Measurements from ENCODE around the gene FOXP1. TPM values are rescaled to one million over a fixed set of nuclear protein-coding genes. Genes with fewer than 3 reads are reported as not detected.
A peak's percentile ranks its signal among the peaks of the same experiment; 100 is the strongest.

Gene FOXP1
- total and polyA plus RNA-seq, 9 of the 15 experiments (the other 6 are each of a cell fraction or from before 2014, with no cell fraction given), result 7.7 to 34.5 (median 13.7) TPM

DNA sequence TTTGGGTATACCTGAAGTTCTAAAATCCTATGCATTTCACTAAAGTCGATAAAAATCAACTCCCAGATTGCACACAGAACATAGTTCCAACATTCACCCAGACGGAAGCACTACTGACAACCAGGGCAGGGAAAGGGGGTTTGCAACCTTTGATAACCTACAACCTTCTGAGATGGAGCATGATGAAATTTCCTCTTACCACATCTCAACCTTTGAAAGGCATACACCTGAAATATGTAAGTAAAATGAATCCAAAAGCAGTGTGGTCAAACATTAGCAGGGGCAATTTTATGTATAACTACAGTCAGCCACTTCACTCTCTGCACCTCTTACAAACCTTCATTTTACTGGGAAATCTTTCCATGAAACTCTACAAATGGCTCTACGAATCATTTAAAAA lies 184.1 kb downstream of the FOXP1 start (continued):
- TF ChIP-seq SAFB (IDR thresholded peaks at IDR 0.05; ENCODE audit: borderline replicate concordance, low read depth, low read length) (no peak), KDM5B (IDR thresholded peaks at IDR 0.05; ENCODE audit: insufficient replicate concordance, low read depth, low read length) (no peak)

DNA sequence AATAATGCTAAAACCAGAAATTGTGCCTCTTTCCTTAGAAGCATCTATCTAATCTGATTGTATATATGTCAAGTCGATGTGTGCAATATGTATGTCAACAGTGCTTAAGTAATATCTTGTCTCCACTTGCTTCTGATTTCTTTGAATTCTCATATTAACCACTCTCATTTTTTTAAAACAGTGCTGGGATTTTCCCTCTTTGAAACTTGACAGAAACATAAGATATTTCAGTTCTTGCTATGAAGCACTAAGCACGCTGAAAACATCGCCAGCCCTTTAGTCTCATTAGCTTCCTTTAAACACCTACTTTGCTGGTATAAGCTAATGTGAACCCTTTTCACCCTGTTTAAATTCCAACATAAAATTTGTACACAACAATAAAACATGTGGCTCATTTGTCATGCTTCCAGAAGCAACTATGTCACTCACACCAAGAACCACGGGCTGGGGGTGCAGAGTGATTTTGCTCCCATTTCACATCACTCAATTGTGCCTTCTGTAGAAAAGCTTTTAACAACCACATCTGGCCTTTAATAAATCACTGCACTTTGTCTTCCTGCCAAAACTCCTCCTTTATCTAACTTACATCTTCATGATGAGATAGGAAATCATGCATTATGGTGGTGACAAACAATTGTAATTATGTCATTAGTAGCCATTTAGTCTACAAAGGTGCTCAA lies 185.2 kb downstream of the FOXP1 start:
- Histone ChIP-seq H3K27me3 (ENCODE audit: control insufficient read depth in 2 of 2, insufficient read depth in 2 of 2, low read length in 2 of 2) (no peaks in the 10 kb centered on the region), H3K27ac (ENCODE audit: extremely low read depth, low read depth, low read length) (no peak overlapping the region), H4K20me1 (replicated peaks; ENCODE audit: control insufficient read depth, insufficient read depth, low read length) (no peaks in the 10 kb centered on the region), H3K4me1 (replicated peaks in 1 of 2; ENCODE audit: control insufficient read depth in 2 of 2, insufficient read depth in 2 of 2, low read length in 2 of 2) (peaks cover 14 to 69% of the 10 kb centered on the region in 2 experiments), H3K9me3 (replicated peaks; ENCODE audit: control insufficient read depth, insufficient read depth, low read depth, low read length) (no peaks in the 10 kb centered on the region), H3K36me3 (ENCODE audit: control insufficient read depth, insufficient read depth, low read length) (no peaks in the 10 kb centered on the region), H3K9ac (ENCODE audit: insufficient read depth in 1 of 2, low read depth in 2 of 2, low read length in 2 of 2) (peak overlapping the region in 1 of 2 experiments; percentile 41; a peak in 1 of 4 replicates), H3K4me2 (ENCODE audit: insufficient read depth, low read length) (no peak overlapping the region), H3K4me3 (no peak overlapping the region), H3K9me1 (ENCODE audit: control insufficient read depth, insufficient read depth, low read length) (no peaks in the 10 kb centered on the region), H2AFZ (ENCODE audit: low read depth, low read length) (no peak overlapping the region), H3K79me2 (ENCODE audit: control insufficient read depth, insufficient read depth, low read length) (peaks cover 23% of the 10 kb centered on the region)
- in situ Hi-C loops (cut with MboI) (no loop called here), intact Hi-C loops (cut with micrococcal nuclease) (loop anchor here (10.0 kb wide), 1 partner anchor 153 kb away; no protein-coding TSS in a partner anchor)
- POLR2A ChIA-PET, result interaction anchor here (0.7 to 1.1 kb wide), 2 partner anchors 9 to 612 kb away, joined by 3 read pairs; no protein-coding TSS in a partner anchor
- DNase-seq (ENCODE audit: extremely low read depth in 1 of 4, low spot score in 3 of 4), result no peak
- 37% methylated on average over 4 of the region's 4 CpGs for WGBS (ENCODE audit: insufficient coverage, low coverage, missing lambda C conversion rate)
- no peak for FAIRE-seq
- TF ChIP-seq, protein P1, sequence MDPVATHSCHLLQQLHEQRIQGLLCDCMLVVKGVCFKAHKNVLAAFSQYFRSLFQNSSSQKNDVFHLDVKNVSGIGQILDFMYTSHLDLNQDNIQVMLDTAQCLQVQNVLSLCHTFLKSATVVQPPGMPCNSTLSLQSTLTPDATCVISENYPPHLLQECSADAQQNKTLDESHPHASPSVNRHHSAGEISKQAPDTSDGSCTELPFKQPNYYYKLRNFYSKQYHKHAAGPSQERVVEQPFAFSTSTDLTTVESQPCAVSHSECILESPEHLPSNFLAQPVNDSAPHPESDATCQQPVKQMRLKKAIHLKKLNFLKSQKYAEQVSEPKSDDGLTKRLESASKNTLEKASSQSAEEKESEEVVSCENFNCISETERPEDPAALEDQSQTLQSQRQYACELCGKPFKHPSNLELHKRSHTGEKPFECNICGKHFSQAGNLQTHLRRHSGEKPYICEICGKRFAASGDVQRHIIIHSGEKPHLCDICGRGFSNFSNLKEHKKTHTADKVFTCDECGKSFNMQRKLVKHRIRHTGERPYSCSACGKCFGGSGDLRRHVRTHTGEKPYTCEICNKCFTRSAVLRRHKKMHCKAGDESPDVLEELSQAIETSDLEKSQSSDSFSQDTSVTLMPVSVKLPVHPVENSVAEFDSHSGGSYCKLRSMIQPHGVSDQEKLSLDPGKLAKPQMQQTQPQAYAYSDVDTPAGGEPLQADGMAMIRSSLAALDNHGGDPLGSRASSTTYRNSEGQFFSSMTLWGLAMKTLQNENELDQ (CRISPR knock-in tag; IDR thresholded peaks at IDR 0.05; ENCODE audit: borderline replicate concordance), result no peak
- TF ChIP-seq PHTF2 (CRISPR knock-in tag; IDR thresholded peaks at IDR 0.05) (no peak), FOXA3 (CRISPR knock-in tag; conservative IDR thresholded peaks at IDR 0.05 in 1 of 2, IDR thresholded peaks at IDR 0.05 in 1 of 2) (peak in 1 of 2 experiments; percentile 50; a peak in 2 of 4 replicates), MEF2D (tag; conservative IDR thresholded peaks at IDR 0.05; ENCODE audit: low read depth) (no peak), EHMT2 (IDR thresholded peaks at IDR 0.05) (no peak), ELF2 (CRISPR knock-in tag; IDR thresholded peaks at IDR 0.05) (no peak), TCF7 (IDR thresholded peaks at IDR 0.05; ENCODE audit: borderline replicate concordance) (no peak), ZNF696 (CRISPR knock-in tag; conservative IDR thresholded peaks at IDR 0.05) (no peak), MEIS2 (IDR thresholded peaks at IDR 0.05; ENCODE audit: partially characterized antibody) (peak; percentile 72), RAD51 (IDR thresholded peaks at IDR 0.05; ENCODE audit: borderline replicate concordance, low read depth) (no peak), DPF2 (IDR thresholded peaks at IDR 0.05) (peak; percentile 18; the same call in 1 of the 2 replicates)
- TF ChIP-seq, protein P2, sequence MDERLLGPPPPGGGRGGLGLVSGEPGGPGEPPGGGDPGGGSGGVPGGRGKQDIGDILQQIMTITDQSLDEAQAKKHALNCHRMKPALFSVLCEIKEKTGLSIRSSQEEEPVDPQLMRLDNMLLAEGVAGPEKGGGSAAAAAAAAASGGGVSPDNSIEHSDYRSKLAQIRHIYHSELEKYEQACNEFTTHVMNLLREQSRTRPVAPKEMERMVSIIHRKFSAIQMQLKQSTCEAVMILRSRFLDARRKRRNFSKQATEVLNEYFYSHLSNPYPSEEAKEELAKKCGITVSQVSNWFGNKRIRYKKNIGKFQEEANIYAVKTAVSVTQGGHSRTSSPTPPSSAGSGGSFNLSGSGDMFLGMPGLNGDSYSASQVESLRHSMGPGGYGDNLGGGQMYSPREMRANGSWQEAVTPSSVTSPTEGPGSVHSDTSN (CRISPR knock-in tag; IDR thresholded peaks at IDR 0.05; ENCODE audit: low read depth), result no peak
- TF ChIP-seq, protein P2 (tag; conservative IDR thresholded peaks at IDR 0.05; ENCODE audit: low read depth), result peak; percentile 17; the same call in 1 of the 2 replicates
- no TSS peak for BruUV-seq (replicated peaks)
- CTCF ChIA-PET (ENCODE audit: low intra/inter-chr PET ratio), result no interaction called here
- no peak for ATAC-seq
